Subcutaneous adipose tissue (tissue), 4 donors: ENCODE results near the gene LMNA. TPM values are rescaled to one million over a fixed set of nuclear protein-coding genes. Genes with fewer than 3 reads are reported as not detected.

Experiments used
- total RNA-seq, 4 donors: library from RNA; depleted of rRNA; stranded (reverse); fragments of >200 nt; gene quantifications; one replicate each; pipeline ENCODE4 v1.1.0, GENCODE V29; 2016
- TF ChIP-seq, protein P1 (sequence below): fragments of 450-650 bp; IDR thresholded peaks from one replicate; pipeline ENCODE4 v1.5.1; 2016; ENCODE audit warnings: low read depth, mild to moderate bottlenecking, control low read depth, antibody characterized with exemption, moderate library complexity

LMNA gene
- total RNA-seq, 4 donors from 2014 or later = 210 to 349 (median 281) TPM

- TF ChIP-seq, protein P1, sequence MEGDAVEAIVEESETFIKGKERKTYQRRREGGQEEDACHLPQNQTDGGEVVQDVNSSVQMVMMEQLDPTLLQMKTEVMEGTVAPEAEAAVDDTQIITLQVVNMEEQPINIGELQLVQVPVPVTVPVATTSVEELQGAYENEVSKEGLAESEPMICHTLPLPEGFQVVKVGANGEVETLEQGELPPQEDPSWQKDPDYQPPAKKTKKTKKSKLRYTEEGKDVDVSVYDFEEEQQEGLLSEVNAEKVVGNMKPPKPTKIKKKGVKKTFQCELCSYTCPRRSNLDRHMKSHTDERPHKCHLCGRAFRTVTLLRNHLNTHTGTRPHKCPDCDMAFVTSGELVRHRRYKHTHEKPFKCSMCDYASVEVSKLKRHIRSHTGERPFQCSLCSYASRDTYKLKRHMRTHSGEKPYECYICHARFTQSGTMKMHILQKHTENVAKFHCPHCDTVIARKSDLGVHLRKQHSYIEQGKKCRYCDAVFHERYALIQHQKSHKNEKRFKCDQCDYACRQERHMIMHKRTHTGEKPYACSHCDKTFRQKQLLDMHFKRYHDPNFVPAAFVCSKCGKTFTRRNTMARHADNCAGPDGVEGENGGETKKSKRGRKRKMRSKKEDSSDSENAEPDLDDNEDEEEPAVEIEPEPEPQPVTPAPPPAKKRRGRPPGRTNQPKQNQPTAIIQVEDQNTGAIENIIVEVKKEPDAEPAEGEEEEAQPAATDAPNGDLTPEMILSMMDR = no peak
These were observed 22.5 kb downstream of the LMNA start for GRCh38 chr1:156136970-156137483.

GRCh38 chr1:156138458-156138867 lies 24.0 kb downstream of the LMNA start:
- TF ChIP-seq, protein P1 = no peak

DNA sequence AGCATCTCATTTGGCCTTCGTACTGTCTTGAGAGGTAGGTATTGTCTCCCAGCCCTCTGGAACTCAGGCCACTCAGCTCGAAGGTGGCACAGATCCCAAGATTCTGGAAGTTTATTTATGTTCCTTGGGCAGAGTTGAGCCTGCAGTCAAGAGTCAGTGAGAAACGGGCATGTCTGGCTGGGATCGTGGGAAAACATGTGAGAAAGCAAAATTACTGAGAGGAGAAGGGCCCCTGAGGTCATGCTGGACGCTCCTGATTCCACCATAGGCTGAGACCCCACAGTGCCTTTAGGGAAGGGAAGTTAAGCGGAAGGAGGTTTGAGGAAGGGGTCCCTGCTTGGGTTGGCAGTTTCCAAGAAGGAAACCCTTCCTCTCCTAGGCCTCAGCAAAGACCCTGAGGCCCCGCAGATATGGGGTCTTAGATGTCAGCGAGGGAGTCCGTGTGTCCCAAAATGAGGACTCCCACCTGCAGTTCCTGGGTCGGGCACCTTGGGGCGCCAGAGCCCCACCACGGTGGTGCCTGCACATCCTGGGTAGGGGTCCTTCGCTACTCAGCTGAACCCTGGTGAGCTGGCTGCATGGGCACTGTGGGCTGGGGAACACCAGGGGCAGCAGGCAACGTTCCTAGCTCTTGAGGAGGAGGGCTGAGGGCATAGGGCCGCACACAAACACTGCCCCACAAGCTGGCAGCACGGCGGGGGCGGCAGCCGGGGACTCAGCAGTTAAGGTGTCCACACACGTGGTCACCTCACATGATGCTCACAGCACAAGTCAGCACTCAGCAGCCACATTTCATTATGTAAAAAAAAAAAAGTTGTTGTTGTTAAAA lies 26.6 kb downstream of the LMNA start:
- TF ChIP-seq, protein P1 = no peak

DNA sequence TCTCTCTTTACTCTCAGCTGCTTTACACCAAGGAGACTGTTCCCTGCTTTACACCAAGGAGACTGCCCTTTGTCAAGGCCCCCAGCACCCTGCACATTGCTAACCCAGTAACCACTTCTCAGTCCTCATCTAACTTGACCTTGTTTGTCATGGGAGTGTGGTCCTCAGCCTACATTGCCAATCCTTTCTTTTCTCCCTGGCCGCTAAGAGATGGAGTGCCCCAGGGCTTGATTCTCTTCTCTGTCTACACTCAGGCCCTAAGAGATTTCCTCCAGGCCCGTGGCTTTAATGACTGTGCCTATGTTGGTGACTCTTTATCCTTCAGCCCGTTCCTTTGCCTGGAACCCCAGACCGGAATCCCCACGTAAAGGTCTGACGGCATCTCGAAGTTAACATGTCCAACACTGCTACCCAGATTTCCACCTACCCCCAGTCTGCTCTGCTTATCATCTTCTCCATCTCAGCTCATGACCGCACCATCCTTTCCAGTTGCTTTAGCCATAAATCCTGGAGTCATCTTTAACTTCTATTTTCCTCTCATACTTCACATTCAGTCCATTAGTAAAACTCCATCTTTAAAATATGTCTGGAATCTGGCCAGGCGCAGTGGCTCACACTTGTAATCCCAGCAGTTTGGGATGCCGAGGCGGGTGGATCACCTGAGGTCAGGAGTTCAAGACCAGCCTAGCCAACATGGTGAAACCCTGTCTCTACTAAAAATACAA lies 29.4 kb downstream of the LMNA start:
- TF ChIP-seq, protein P1 = no peak

- TF ChIP-seq, protein P1 = no peak
These were observed 30.2 kb downstream of the LMNA start for GRCh38 chr1:156144742-156145141.

DNA sequence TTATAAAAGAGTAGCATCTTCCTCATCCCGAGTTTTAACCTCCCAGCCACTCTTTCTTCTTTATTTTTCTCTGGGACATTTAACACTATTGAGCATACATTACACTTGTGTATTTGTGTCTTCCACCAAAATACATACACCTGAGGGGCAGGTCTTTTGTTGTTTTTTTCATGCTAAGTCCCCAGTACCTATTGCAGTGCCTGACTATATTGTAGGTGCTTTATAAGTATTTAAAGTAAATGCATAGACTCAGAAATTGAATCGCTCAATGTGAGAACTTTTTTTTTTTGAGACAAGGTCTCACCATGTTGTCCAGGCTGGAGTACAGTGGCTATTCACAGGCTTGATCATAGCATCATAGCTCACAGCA lies 31.1 kb downstream of the LMNA start:
- TF ChIP-seq, protein P1 = no peak
